GM12878 (cell line): Measurements from ENCODE around the gene SLC37A1. TPM values are rescaled to one million over a fixed set of nuclear protein-coding genes. Genes with fewer than 3 reads are reported as not detected.

Experiments used
- ATAC-seq: fragments of 200-7000 bp; cut with Tn5 transposase; 3 replicates; pipeline ENCODE4 v1.9.1; 2020; ENCODE audit warnings: mild to moderate bottlenecking, moderate library complexity
- BruUV-seq: library from RNA; stranded (reverse); fragments of 400-500 nt; replicated peaks from 2 replicates; lab custom pipeline; 2021; lab: Mats Ljungman, UMichigan
- CTCF ChIA-PET: fragments of 300-600 bp; sonication (Branson Sonifier 250); formaldehyde crosslinking; extraction: SDS; loops from one replicate; lab custom pipeline; 2021; ENCODE audit warnings: inconsistent platforms; lab: Yijun Ruan, JAX
- POLR2A ChIA-PET: fragments of 350-600 bp; formaldehyde crosslinking; extraction: SDS; loops from one replicate; lab custom pipeline; 2021; ENCODE audit warnings: inconsistent platforms; lab: Charles Lee
- RAD21 ChIA-PET: fragments of 300-600 bp; sonication (Branson Sonifier 250); formaldehyde crosslinking; loops from one replicate; lab custom pipeline; 2023; ENCODE audit warnings: antibody characterized with exemption; ENCODE audit not compliant: unreplicated experiment; lab: Charles Lee
- SMC1A ChIA-PET: fragments of 300-600 bp; sonication (Branson Sonifier 250); formaldehyde crosslinking; loops from one replicate; lab custom pipeline; 2023; ENCODE audit not compliant: unreplicated experiment, uncharacterized antibody; lab: Charles Lee
- DNase-seq: peaks from one replicate; pipeline ENCODE4 v3.0.0-alpha.2; 2011; ENCODE audit warnings: low read depth, low spot score
- FAIRE-seq: peaks from 3 replicates; lab custom pipeline; 2011; peaks lifted over from hg19 to GRCh38; lab: Jason Lieb, UNC
- H2AFZ ChIP-seq: 2 replicates; pipeline ENCODE4 v1.6.0; 2011; ENCODE audit warnings: low read depth, low read length, control low read depth; ENCODE audit not compliant: control insufficient read depth
- H3K27ac ChIP-seq: 2 replicates; pipeline ENCODE4 v1.5.1; 2011; ENCODE audit warnings: control low read depth; ENCODE audit not compliant: control insufficient read depth, insufficient read depth
- H3K27me3 ChIP-seq, 2 experiments: replicated peaks in 1 of 2; 2 replicates each; pipeline versions ENCODE4 v1.6.0 to v1.6.1; 2011; ENCODE audit warnings: low read length in 1 of 2; ENCODE audit not compliant: control insufficient read depth in 2 of 2, insufficient read depth in 2 of 2
- H3K36me3 ChIP-seq, 2 experiments: 2 replicates each; pipeline ENCODE4 v1.5.1; 2011; ENCODE audit warnings: low read length in 1 of 2; ENCODE audit not compliant: control insufficient read depth in 2 of 2, insufficient read depth in 2 of 2
- H3K4me1 ChIP-seq: 2 replicates; pipeline ENCODE4 v1.6.1; 2011; ENCODE audit warnings: mild to moderate bottlenecking, low read length, moderate library complexity, mixed read lengths; ENCODE audit not compliant: control insufficient read depth, insufficient read depth
- H3K4me2 ChIP-seq: 2 replicates; pipeline ENCODE4 v1.6.0; 2011; ENCODE audit warnings: control low read depth; ENCODE audit not compliant: control insufficient read depth, insufficient read depth
- H3K4me3 ChIP-seq: fragments of 200-600 bp; sonication (generic); 2 replicates; pipeline ENCODE4 v1.5.1; 2016
- H3K79me2 ChIP-seq: 2 replicates; pipeline ENCODE4 v1.6.0; 2011; ENCODE audit warnings: low read length; ENCODE audit not compliant: control insufficient read depth, insufficient read depth
- H3K9ac ChIP-seq: 2 replicates; pipeline ENCODE4 v1.8.0; 2011; ENCODE audit warnings: low read length, control low read depth, mixed read lengths; ENCODE audit not compliant: control insufficient read depth, insufficient read depth
- H3K9me3 ChIP-seq: replicated peaks from 3 replicates; pipeline ENCODE4 v1.5.1; 2011; ENCODE audit warnings: mild to moderate bottlenecking, low read length; ENCODE audit not compliant: control insufficient read depth, insufficient read depth
- H4K20me1 ChIP-seq: 2 replicates; pipeline ENCODE4 v1.6.0; 2011; ENCODE audit not compliant: control insufficient read depth, insufficient read depth
- ATF7 ChIP-seq: fragments of 450-650 bp; IDR thresholded peaks from 2 replicates; pipeline ENCODE4 v1.6.1; 2016; ENCODE audit warnings: low read depth, mild to moderate bottlenecking
- BHLHE40 ChIP-seq, 2 experiments: fragments of 450-650 bp in 1 of 2; IDR thresholded peaks; 2 replicates each; pipeline ENCODE4 v1.6.1; 2011 to 2017; ENCODE audit warnings: low read depth in 2 of 2, borderline replicate concordance in 1 of 2, improper control_type of control experiment in 1 of 2, low read length in 1 of 2, mild to moderate bottlenecking in 1 of 2
- CREM ChIP-seq: IDR thresholded peaks from 2 replicates; pipeline ENCODE4 v1.6.1; 2014; ENCODE audit warnings: antibody characterized with exemption, low read depth
- E2F8 ChIP-seq: fragments of 450-650 bp; IDR thresholded peaks from 2 replicates; pipeline ENCODE4 v1.6.1; 2018; ENCODE audit warnings: mild to moderate bottlenecking, low read depth, moderate library complexity; ENCODE audit not compliant: partially characterized antibody
- E4F1 ChIP-seq: fragments of 450-650 bp; IDR thresholded peaks from 2 replicates; pipeline ENCODE4 v1.6.1; 2018; ENCODE audit warnings: borderline replicate concordance, mild to moderate bottlenecking; ENCODE audit not compliant: partially characterized antibody
- EED ChIP-seq: sonication (generic); IDR thresholded peaks from 2 replicates; pipeline ENCODE4 v1.6.1; 2016; ENCODE audit warnings: antibody characterized with exemption, low read depth
- ESRRA ChIP-seq: IDR thresholded peaks from 2 replicates; pipeline ENCODE4 v1.6.1; 2012; ENCODE audit warnings: mild to moderate bottlenecking, low read length, improper control_type of control experiment
- JUNB ChIP-seq: IDR thresholded peaks from 2 replicates; pipeline ENCODE4 v1.6.1; 2016; ENCODE audit warnings: antibody characterized with exemption, mild to moderate bottlenecking
- LARP7 ChIP-seq: fragments of 450-650 bp; IDR thresholded peaks from 2 replicates; pipeline ENCODE4 v1.6.1; 2017; ENCODE audit warnings: mild to moderate bottlenecking
- MEF2B ChIP-seq: fragments of 450-650 bp; IDR thresholded peaks from 2 replicates; pipeline ENCODE4 v1.6.1; 2018; ENCODE audit warnings: mild to moderate bottlenecking, moderate library complexity; ENCODE audit not compliant: partially characterized antibody, poor library complexity, severe bottlenecking
- NFYB ChIP-seq: IDR thresholded peaks from 2 replicates; pipeline ENCODE4 v1.6.1; 2011; ENCODE audit warnings: low read depth, mild to moderate bottlenecking, low read length, improper control_type of control experiment, moderate library complexity; ENCODE audit not compliant: insufficient read depth
- TAF1 ChIP-seq: IDR thresholded peaks from 2 replicates; pipeline ENCODE4 v1.6.1; 2011; ENCODE audit warnings: mild to moderate bottlenecking, low read depth, low read length, borderline replicate concordance
- WGBS: methylation state at CpG from one replicate; pipeline ENCODE4 v1.1.6; 2016; ENCODE audit warnings: low lambda C conversion rate; ENCODE audit not compliant: insufficient replicate concordance, insufficient coverage; ENCODE audit errors: missing lambda C conversion rate; 5-methylcytosine and 5-hydroxymethylcytosine counted together
- in situ Hi-C: fragments of 300-500 bp; cut with MboI; formaldehyde crosslinking; loops from 9 replicates; pipeline ENCODE4 v1.14.3; 2018; ENCODE audit warnings: mixed read lengths
- intact Hi-C: fragments of 100-400 bp; cut with micrococcal nuclease; formaldehyde crosslinking; loops from one replicate; pipeline ENCODE4 v1.14.2; 2022; ENCODE audit not compliant: unreplicated experiment
- polyA plus RNA-seq, 11 experiments: library from polyadenylated mRNA; depleted of rRNA in 4 of 11; unstranded in 6 of 11; stranded (reverse) in 5 of 11; fragments of >200 nt; fragmentation: Nextera tagmentation in 4 of 11; fragmentation: Illumina TruSeq in 1 of 11; extraction: Ambion mirVana in 4 of 11; extraction: Trizol in 1 of 11; gene quantifications; 1 replicate in 1 of 11; 2 replicates in 10 of 11; pipeline versions ENCODE4 v1.2.1 to v1.2.3, GENCODE V29; 2011 to 2016; ENCODE audit warnings: inconsistent platforms in 2 of 11, missing spikeins in 2 of 11, low read depth in 1 of 11
- total RNA-seq, 4 experiments: library from RNA; depleted of rRNA in 3 of 4; stranded (reverse); fragments of >200 nt in 3 of 4; fragmentation: Illumina TruSeq in 1 of 4; extraction: Trizol in 1 of 4; gene quantifications; 2 replicates each; pipeline versions ENCODE4 v1.2.1 to v1.2.3, GENCODE V29; 2013 to 2021

The SLC37A1 gene
- total and polyA plus RNA-seq, 10 of the 15 experiments (the other 5 are each of a cell fraction or from before 2014, with no cell fraction given), result 1.1 to 35.5 (median 24.4) TPM

GRCh38 chr21:42527489-42528158, 14.0 kb downstream of the SLC37A1 start (continued):
- TF ChIP-seq TAF1 (no peak), CREM (peak; percentile 79), NFYB (peak; percentile 38; the same call in 1 of the 2 replicates), MEF2B (peak; percentile 88), JUNB (peak; percentile 50), E4F1 (no peak)

GRCh38 chr21:42530167-42530518, 16.5 kb downstream of the SLC37A1 start:
- TF ChIP-seq EED (0 out of 2 replicates have a peak, but pooled peaks have one; percentile 13), BHLHE40 (IDR thresholded peaks at IDR 0.05; ENCODE audit: borderline replicate concordance in 1 of 2, low read depth in 2 of 2, low read length in 1 of 2) (peak in 1 of 2 experiments; percentile 41; a peak in 1 of 4 replicates), ESRRA (no peak), ATF7 (0 out of 2 replicates have a peak, but pooled peaks have one; percentile 20), LARP7 (no peak), E2F8 (peak; percentile 16)
- 60% methylated on average over 5 of the region's 5 CpGs for WGBS
- POLR2A ChIA-PET, result interaction anchor here (1.0 kb wide), 1 partner anchor 24 kb away, joined by 4 read pairs; no protein-coding TSS in a partner anchor
- Histone ChIP-seq H4K20me1 (no peaks in the 10 kb centered on the region), H3K36me3 (peaks cover 2 to 12% of the 10 kb centered on the region in 2 experiments; a peak in 3 of 4 replicates), H3K27ac (no peak overlapping the region), H3K9ac (no peak overlapping the region), H3K9me3 (no peaks in the 10 kb centered on the region), H3K4me3 (no peak overlapping the region), H3K27me3 (no peaks in the 10 kb centered on the region), H2AFZ (no peak overlapping the region), H3K4me1 (peaks cover 88% of the 10 kb centered on the region), H3K79me2 (peaks cover 19% of the 10 kb centered on the region), H3K4me2 (peak overlapping the region; percentile 46)
- BruUV-seq, result no TSS peak
- DNase-seq, result no peak
- SMC1A ChIA-PET, result interaction anchor here (5.1 to 7.2 kb wide), 2 partner anchors 52 to 63 kb away, joined by 26 to 74 read pairs; no protein-coding TSS in a partner anchor
- FAIRE-seq, result no peak
- ATAC-seq, result no peak
- RAD21 ChIA-PET, result interaction anchor here (7.7 kb wide), 1 partner anchor 62 kb away, joined by 57 read pairs; no protein-coding TSS in a partner anchor
- in situ Hi-C loops (no loop called here), intact Hi-C loops (no loop called here)
- CTCF ChIA-PET, result interaction anchor here (7.5 kb wide), 1 partner anchor 62 kb away, joined by 48 read pairs; no protein-coding TSS in a partner anchor
